GM12875 (cell line): ENCODE data around the gene TSC1.

Experiments
- H3K4me3 ChIP-seq: one replicate; pipeline ENCODE4 v1.5.1; 2011; ENCODE audit warnings: low read depth, low read length, control low read depth
- CTCF ChIP-seq: IDR thresholded peaks from 2 replicates; pipeline ENCODE4 v1.5.1; 2011; ENCODE audit warnings: low read depth, mild to moderate bottlenecking, control low read depth, inconsistent platforms, low read length, moderate library complexity, borderline replicate concordance; ENCODE audit not compliant: insufficient read depth

TSC1 gene

DNA sequence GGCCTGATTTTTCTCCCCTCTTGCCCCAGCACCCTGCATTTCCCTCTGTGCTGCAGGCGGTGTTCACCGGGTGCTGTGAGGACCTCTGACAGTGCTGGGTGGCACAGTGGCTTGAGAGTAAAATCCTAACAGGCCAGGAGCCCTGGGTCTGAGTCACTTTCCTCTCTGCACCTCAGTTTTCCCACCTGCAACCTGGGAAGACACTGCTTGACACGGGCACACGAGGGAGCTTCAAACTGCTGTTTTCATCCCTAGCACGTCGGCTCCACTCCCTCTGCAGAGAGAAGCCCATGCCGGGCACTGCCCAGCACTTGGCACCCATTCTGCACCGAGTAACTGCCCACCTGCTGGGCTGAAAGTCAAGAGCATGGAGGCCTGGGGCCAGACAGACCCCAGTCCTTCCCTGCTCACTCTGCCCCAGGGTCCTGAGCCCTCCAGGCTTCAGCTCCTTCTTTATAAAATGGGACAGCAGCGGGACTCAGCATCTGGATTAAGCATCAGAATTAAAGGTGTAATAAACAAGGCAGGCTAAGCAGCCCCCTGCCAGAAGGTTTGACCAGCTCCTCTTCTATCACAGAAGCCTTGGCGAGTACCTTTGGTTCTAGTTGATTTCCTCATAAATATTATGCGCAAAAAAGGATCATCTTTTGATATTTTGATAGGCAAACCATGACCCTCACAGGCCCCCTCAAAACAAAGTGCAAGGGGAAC, 39.2 kb upstream of the TSC1 start:
- H3K4me3 ChIP-seq = no peak overlapping the region
- no peak for TF ChIP-seq CTCF

GRCh38 chr9:132982458-132982857, 38.0 kb upstream of the TSC1 start:
- no peak for TF ChIP-seq CTCF
- no peak overlapping the region for H3K4me3 ChIP-seq

DNA sequence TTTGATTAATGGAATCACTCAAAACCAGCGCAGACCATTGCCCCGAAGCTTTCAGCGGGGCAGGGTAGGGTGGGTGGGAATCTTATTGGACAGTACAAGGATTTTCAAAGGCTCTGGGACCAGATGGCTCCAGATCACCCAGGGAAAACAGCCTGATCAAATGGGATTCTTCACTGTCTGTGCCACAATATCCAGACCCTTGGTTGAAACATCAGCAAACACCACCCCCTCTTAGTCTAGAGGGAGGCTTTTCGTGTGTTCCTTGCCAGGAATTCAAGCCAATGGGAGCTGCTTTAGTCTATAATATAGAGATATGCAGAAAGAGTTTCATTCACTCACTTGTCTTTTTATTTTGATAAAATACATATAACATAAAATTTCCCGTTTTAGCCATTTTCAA, 35.7 kb upstream of the TSC1 start:
- no peak for TF ChIP-seq CTCF
- H3K4me3 ChIP-seq = no peak overlapping the region

DNA sequence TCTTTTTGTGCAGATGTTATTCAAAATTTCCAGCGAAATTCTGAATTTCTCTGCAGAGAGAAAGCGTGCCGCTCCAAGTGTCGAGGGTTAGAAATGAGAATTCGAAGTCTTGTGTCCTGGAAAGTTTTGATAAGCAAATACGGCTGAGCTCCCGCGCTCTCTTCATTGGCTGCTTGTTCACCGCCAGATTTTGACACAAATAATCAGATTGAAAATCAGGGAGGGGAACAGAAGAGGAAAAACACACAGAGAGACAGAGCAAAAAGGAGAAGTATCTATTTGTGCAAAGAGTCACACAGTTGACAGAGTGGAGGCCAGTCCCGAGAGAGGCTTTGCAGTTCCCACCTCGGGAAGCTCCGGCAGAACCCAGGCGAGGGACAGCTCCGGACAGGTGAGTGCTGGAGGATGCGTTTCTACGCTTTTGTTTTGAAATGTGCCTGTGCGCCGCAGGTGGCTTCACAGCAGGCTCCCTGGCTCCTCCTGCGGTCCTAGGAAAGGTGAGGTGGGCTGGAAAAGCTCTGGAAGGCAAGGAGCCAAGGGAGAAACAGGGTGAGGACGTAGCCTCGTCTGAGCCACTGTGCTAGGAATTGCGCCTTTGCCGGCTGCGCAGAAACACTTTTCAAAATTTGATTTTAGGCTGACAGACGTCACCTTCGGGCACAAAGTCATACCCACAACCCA, 34.2 kb upstream of the TSC1 start, which contains the start of gene GFI1B:
TSS of gene GFI1B (plus strand) at position 244 of the 681 bp plus-strand sequence. CDS start 7,985 bp downstream, outside the sequence.
- H3K4me3 ChIP-seq = no peak within 1 kb of the TSS
- no peak for TF ChIP-seq CTCF

DNA sequence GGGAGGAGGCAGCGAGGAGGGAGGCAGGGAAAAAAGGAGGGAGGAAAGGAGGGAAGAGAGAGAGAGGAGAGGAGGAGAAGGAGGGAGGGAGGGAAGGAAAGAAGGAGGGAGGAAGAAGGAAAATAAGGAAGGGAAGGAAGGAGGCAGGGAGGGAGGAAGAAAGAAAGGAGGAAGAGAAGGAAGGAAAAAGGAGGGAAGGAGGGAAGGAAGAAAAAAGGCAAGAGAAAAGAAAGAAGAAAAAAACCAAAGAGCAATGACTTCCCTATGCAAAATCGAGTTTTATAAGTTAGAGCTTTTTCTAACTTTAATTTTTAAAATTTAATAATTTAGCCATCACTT, 33.7 kb upstream of the TSC1 start:
- no peak overlapping the region for H3K4me3 ChIP-seq
- no peak for TF ChIP-seq CTCF

DNA sequence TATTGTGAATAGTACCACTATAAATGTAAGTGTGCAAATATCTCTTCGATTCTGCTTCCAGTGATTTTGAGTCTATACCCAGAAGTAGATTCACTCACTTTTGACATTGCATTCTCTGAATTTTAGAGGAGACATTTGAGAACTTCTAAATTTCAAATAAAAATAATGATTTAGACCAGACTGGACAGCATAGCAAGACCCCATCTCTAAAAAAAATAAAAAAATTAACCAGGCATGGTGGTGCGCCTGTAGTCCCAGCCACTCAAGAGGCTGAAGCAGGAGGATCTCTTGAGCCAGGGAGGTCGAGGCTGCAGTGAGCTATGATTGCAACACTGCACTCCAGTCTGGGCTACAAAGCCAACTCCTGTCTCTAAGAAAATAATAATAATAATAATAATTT, 32.2 kb upstream of the TSC1 start:
- TF ChIP-seq CTCF = no peak
- no peak overlapping the region for H3K4me3 ChIP-seq

DNA sequence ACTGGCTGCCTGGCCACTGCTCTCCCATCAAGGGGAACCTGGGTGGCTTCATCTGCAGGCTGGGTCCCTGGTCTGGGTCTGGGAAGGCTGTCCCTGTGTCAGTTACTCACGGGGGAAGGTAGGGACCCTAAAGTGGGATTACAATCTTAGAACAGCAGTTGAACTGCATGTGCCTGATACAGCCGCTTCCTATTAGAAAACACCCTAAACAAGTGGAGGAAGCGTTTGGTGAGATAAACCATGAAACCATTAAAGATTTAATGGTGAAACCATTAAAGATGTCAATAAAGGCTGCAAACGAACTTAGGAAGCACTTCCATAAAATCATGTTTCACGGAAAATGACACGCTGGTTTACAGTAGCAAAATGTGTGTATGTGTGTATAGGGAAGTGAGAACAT, 31.5 kb upstream of the TSC1 start:
- no peak overlapping the region for H3K4me3 ChIP-seq
- TF ChIP-seq CTCF = no peak
